Erythroblast (primary cell): ENCODE data around the gene ZNF536.

Experiments used
- GATA1 ChIP-seq: IDR thresholded peaks from 2 replicates; pipeline ENCODE4 v1.6.1; 2011; ENCODE audit warnings: low read depth, mild to moderate bottlenecking, control low read depth, low read length, moderate library complexity
- POLR2A ChIP-seq: IDR thresholded peaks from 2 replicates; pipeline ENCODE4 v1.6.1; 2011; ENCODE audit warnings: mild to moderate bottlenecking, low read length

DNA sequence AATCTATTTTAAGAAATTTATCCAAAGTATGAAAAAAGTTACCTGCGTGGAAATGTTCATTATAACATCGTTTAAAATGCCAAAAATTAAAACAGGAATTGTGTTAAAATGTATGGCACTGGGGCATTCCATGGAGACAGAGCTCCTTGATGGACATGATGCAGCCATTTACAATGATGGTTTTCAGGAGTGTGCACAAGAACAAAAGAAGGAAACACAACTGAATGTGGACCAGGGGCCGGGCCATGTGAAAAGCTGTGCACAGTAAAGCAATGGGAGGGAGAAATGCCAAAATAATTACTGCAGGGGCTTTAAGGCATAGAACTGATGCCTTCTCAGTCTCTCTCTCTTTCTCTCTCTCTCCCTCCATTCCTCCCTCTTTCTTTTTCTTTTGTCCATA lies 115.0 kb downstream of the ZNF536 start:
- TF ChIP-seq POLR2A (no peak), GATA1 (no peak)
